Naive thymus-derived CD8-positive, alpha-beta T cell (primary cell): ENCODE measurements around the gene CD101. TPM values are rescaled to one million over a fixed set of nuclear protein-coding genes. Genes with fewer than 3 reads are reported as not detected.

Experiments used
- ATAC-seq, 2 donors: fragments of 150-1000 bp; cut with Tn5 transposase in 1 of 2; sonication (Bioruptor Pico), chemical (Tn5 transposase) in 1 of 2; 1 replicate in 1 of 2; 2 replicates in 1 of 2; pipeline ENCODE4 v1.10.0; 2021; ENCODE audit warnings: mild to moderate bottlenecking in 2 of 2, moderate library complexity in 2 of 2
- POLR2A ChIA-PET: fragments of 350-600 bp; sonication (Branson Sonifier 250); formaldehyde crosslinking; loops from one replicate; lab custom pipeline; 2021; ENCODE audit warnings: antibody characterized with exemption; lab: Charles Lee
- DNase-seq, 10 donors: peaks; one replicate each; pipeline versions ENCODE4 v3.0.0 to v3.0.0-alpha.2; 2020 to 2022
- H3K27ac Mint-ChIP-seq, 10 donors: one replicate each; pipeline ENCODE4 v1.8.0; 2020 to 2022; ENCODE audit warnings: mild to moderate bottlenecking in 10 of 10, mixed read lengths in 10 of 10, moderate library complexity in 4 of 10, inconsistent platforms in 1 of 10
- H3K27me3 Mint-ChIP-seq, 5 donors: one replicate each; pipeline ENCODE4 v1.8.0; 2021 to 2022; ENCODE audit warnings: mixed read lengths in 5 of 5
- H3K36me3 Mint-ChIP-seq, 3 donors: one replicate each; pipeline ENCODE4 v1.8.0; 2020 to 2022; ENCODE audit warnings: mixed read lengths in 3 of 3, mild to moderate bottlenecking in 2 of 3, inconsistent platforms in 1 of 3
- H3K4me1 Mint-ChIP-seq, 4 donors: one replicate each; pipeline ENCODE4 v1.8.0; 2021 to 2022; ENCODE audit warnings: mixed read lengths in 4 of 4
- H3K4me3 Mint-ChIP-seq, 10 donors: one replicate each; pipeline ENCODE4 v1.8.0; 2020 to 2022; ENCODE audit warnings: mild to moderate bottlenecking in 10 of 10, mixed read lengths in 10 of 10, moderate library complexity in 6 of 10, inconsistent platforms in 1 of 10
- H3K9me3 Mint-ChIP-seq, 9 donors: one replicate each; pipeline ENCODE4 v1.8.0; 2020 to 2022; ENCODE audit warnings: mixed read lengths in 9 of 9, mild to moderate bottlenecking in 3 of 9, inconsistent platforms in 1 of 9, moderate library complexity in 1 of 9
- polyA plus RNA-seq, 3 donors: library from polyadenylated mRNA; unstranded; fragments of 300-500 nt; fragmentation: Illumina TruSeq; gene quantifications; one replicate each; pipeline ENCODE4 v1.2.3, GENCODE V29; 2021
- total RNA-seq, 8 experiments: library from RNA in 2 of 8; stranded (reverse) in 2 of 8; gene quantifications; one replicate each; pipeline ENCODE4 v1.2.3 and lab custom pipeline; 2021 to 2026

The CD101 gene
- total and polyA plus RNA-seq, 5 experiments from 2014 or later = 28.4 to 39.2 (median 37.0) TPM; not detected in 2

GRCh38 chr1:117038236-117038635 is 36.7 kb downstream of the CD101 start:
- Mint-ChIP-seq H3K4me3 (no peak overlapping the region), H3K36me3 (peaks cover 0 to 43% (median 12%) of the 10 kb centered on the region in 3 donors), H3K9me3 (peaks cover 0 to 3% (median 0%) of the 10 kb centered on the region in 9 donors), H3K27me3 (no peaks in the 10 kb centered on the region), H3K4me1 (peaks cover 0 to 11% (median 6%) of the 10 kb centered on the region in 4 donors), H3K27ac (no peak overlapping the region)
- ATAC-seq = no peak
- no peak for DNase-seq
- POLR2A ChIA-PET = no interaction called here

DNA sequence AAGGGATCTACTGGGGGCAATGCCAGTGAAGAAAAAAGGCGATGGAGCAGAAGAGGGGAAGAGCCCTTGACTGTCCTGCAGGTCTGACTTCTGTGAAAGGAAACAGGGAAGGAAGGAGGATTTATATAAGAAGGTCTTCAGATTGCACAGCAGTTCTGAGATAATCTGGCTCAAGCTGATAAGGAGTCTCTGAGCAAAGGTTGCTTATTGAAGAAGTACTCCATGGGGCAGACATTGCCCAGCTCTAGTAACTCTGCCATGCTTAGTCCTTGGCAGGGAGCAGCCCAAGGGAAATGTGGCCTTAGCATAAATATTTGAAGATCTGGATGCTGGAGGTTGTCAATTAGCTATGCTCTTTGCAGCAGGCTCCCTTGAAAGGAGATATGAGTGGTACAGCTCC is 42.7 kb downstream of the CD101 start:
- Mint-ChIP-seq H3K27ac (peak overlapping the region in 1 of 10 donors; percentile 52), H3K4me1 (peaks cover 17 to 32% (median 29%) of the 10 kb centered on the region in 4 donors), H3K9me3 (peaks cover 0 to 3% (median 0%) of the 10 kb centered on the region in 9 donors), H3K4me3 (no peak overlapping the region), H3K27me3 (no peaks in the 10 kb centered on the region), H3K36me3 (peaks cover 0 to 2% (median 2%) of the 10 kb centered on the region in 3 donors)
- DNase-seq = no peak
- POLR2A ChIA-PET = no interaction called here
- ATAC-seq = no peak

- DNase-seq = no peak
- Mint-ChIP-seq H3K4me1 (peaks cover 24 to 46% (median 43%) of the 10 kb centered on the region in 4 donors), H3K9me3 (peaks cover 0 to 3% (median 0%) of the 10 kb centered on the region in 9 donors), H3K36me3 (peaks cover 0 to 2% (median 2%) of the 10 kb centered on the region in 3 donors), H3K27me3 (no peaks in the 10 kb centered on the region), H3K27ac (peak overlapping the region in 1 of 10 donors; percentile 57), H3K4me3 (no peak overlapping the region)
- POLR2A ChIA-PET = no interaction called here
- no peak for ATAC-seq
Measured at GRCh38 chr1:117045644-117046043, 44.1 kb downstream of the CD101 start.

DNA sequence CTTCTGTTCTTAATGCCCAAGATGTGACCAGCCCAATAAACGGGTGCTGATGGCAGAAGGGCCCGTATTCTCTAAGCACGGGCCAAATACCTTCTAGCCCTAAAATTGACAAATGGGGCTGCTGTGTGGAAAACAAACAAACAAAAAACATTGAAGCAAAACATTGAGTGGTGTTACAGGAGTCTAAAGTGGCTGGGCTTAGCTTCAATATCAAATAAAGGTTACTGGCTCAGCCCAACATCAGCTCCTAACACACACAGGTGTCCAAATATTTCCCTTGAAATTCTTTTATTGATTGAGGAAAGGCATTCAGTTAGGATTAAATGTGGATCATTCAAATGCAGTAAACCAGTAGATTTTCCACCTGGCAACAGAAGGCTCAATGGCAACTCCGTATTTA is 45.2 kb downstream of the CD101 start:
- Mint-ChIP-seq H3K9me3 (peaks cover 0 to 2% (median 0%) of the 10 kb centered on the region in 9 donors), H3K4me3 (no peak overlapping the region), H3K27me3 (no peaks in the 10 kb centered on the region), H3K27ac (peak overlapping the region in 6 of 10 donors; percentile 3 to 84 (median 62)), H3K36me3 (no peaks in the 10 kb centered on the region), H3K4me1 (peaks cover 31 to 58% (median 54%) of the 10 kb centered on the region in 4 donors)
- DNase-seq (no peak), ATAC-seq (no peak)
- POLR2A ChIA-PET = no interaction called here

DNA sequence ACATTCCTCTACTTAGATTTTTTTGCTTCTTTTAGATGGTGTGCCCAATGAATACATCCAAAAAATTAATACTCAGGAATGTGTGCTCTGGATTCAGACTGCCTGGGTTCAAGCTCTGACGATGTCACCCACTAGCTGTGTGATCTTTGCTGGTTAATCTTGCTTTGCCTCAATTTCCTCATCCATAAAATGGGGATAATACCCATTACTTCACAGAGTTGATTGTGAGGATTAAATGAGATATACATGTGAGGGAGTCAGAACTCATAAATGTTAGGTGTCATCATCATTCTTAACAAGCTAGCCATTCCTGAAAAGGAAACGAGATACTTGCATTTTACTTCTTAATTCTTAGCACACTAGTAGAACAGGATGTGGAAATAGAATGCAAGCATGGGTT is 45.7 kb downstream of the CD101 start:
- ATAC-seq (no peak), DNase-seq (no peak)
- Mint-ChIP-seq H3K4me3 (peak overlapping the region in 4 of 10 donors; percentile 3 to 41 (median 24)), H3K9me3 (peaks cover 0 to 2% (median 0%) of the 10 kb centered on the region in 9 donors), H3K27me3 (no peaks in the 10 kb centered on the region), H3K4me1 (peaks cover 31 to 63% (median 59%) of the 10 kb centered on the region in 4 donors), H3K36me3 (no peaks in the 10 kb centered on the region), H3K27ac (peak overlapping the region; percentile 39 to 99 (median 77))
- POLR2A ChIA-PET = no interaction called here

DNA sequence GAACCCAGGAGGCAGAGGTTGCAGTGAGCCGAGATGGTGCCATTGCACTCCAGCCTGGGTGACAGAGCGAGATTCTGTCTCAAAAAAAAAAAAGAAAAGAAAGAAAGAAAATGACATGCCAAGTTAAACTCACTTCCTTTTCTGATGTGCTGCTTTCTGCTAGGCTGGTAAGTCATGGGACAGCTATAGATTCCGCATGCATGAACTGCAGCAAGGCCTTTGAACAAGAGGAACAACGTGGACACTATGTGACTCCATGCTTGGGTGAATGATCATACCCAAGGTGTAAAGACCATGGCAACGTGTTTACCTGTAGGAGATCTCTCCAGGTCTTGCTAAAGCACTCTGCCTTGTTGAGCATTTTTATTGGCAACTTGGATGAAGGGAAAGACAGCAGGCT is 48.3 kb downstream of the CD101 start:
- H3K4me3 Mint-ChIP-seq = peak overlapping the region in 9 of 10 donors; percentile 40 to 79 (median 60)
- no peaks in the 10 kb centered on the region for H3K36me3 Mint-ChIP-seq
- peak overlapping the region; percentile 82 to 99 (median 95) for H3K27ac Mint-ChIP-seq
- DNase-seq (peak in 2 of 10 donors; percentile 16 to 29), ATAC-seq (peak in 1 of 2 donors; percentile 7)
- no peaks in the 10 kb centered on the region for H3K9me3 Mint-ChIP-seq
- POLR2A ChIA-PET = interaction anchor here (0.7 to 2.1 kb wide), 4 partner anchors 10 to 465 kb away, joined by 3 to 11 read pairs (median 6); partner anchors contain the start of gene TTF2
- H3K27me3 Mint-ChIP-seq = no peaks in the 10 kb centered on the region
- peaks cover 34 to 72% (median 68%) of the 10 kb centered on the region in 4 donors for H3K4me1 Mint-ChIP-seq

- H3K4me1 Mint-ChIP-seq = peaks cover 32 to 75% (median 66%) of the 10 kb centered on the region in 4 donors
- H3K27ac Mint-ChIP-seq = peak overlapping the region; percentile 82 to 99 (median 95)
- DNase-seq (peak in 5 of 10 donors; percentile 3 to 37 (median 20)), ATAC-seq (peak in 1 of 2 donors; percentile 29)
- H3K27me3 Mint-ChIP-seq = no peaks in the 10 kb centered on the region
- no peaks in the 10 kb centered on the region for H3K36me3 Mint-ChIP-seq
- POLR2A ChIA-PET = interaction anchor here (1.0 to 1.7 kb wide), 4 partner anchors 55 to 297 kb away, joined by 3 to 10 read pairs (median 5); partner anchors contain the start of gene CD2
- peak overlapping the region; percentile 65 to 91 (median 84) for H3K4me3 Mint-ChIP-seq
- no peaks in the 10 kb centered on the region for H3K9me3 Mint-ChIP-seq
Measured at GRCh38 chr1:117051224-117052064, 49.9 kb downstream of the CD101 start.

GRCh38 chr1:117054068-117054467 is 52.5 kb downstream of the CD101 start:
- ATAC-seq (no peak), DNase-seq (no peak)
- no peaks in the 10 kb centered on the region for H3K36me3 Mint-ChIP-seq
- H3K27me3 Mint-ChIP-seq = no peaks in the 10 kb centered on the region
- peak overlapping the region in 3 of 10 donors; percentile 57 to 75 (median 63) for H3K27ac Mint-ChIP-seq
- POLR2A ChIA-PET = interaction anchor here (0.9 kb wide), 1 partner anchor 314 kb away, joined by 3 read pairs; no protein-coding TSS in a partner anchor
- H3K9me3 Mint-ChIP-seq = no peaks in the 10 kb centered on the region
- no peak overlapping the region for H3K4me3 Mint-ChIP-seq
- H3K4me1 Mint-ChIP-seq = peaks cover 21 to 57% (median 46%) of the 10 kb centered on the region in 4 donors

GRCh38 chr1:117058810-117059209 is 57.2 kb downstream of the CD101 start:
- peaks cover 2 to 15% (median 14%) of the 10 kb centered on the region in 3 donors for H3K36me3 Mint-ChIP-seq
- no peaks in the 10 kb centered on the region for H3K9me3 Mint-ChIP-seq
- POLR2A ChIA-PET = interaction anchor here (1.3 to 3.3 kb wide), 6 partner anchors 73 to 321 kb away, joined by 3 to 23 read pairs (median 12); no protein-coding TSS in a partner anchor
- DNase-seq = no peak
- peaks cover 9 to 44% (median 27%) of the 10 kb centered on the region in 4 donors for H3K4me1 Mint-ChIP-seq
- no peak overlapping the region for H3K27ac Mint-ChIP-seq
- no peaks in the 10 kb centered on the region for H3K27me3 Mint-ChIP-seq
- no peak overlapping the region for H3K4me3 Mint-ChIP-seq
- no peak for ATAC-seq

GRCh38 chr1:117059334-117059677 is 57.7 kb downstream of the CD101 start:
- peaks cover 9 to 47% (median 28%) of the 10 kb centered on the region in 4 donors for H3K4me1 Mint-ChIP-seq
- ATAC-seq (peak; percentile 43 to 47), DNase-seq (peak; percentile 50 to 87 (median 60))
- POLR2A ChIA-PET = interaction anchor here (0.7 to 3.3 kb wide), 13 partner anchors 11 to 486 kb away, joined by 3 to 23 read pairs (median 4); partner anchors contain the start of gene MAN1A2
- no peaks in the 10 kb centered on the region for H3K9me3 Mint-ChIP-seq
- no peak overlapping the region for H3K4me3 Mint-ChIP-seq
- no peak overlapping the region for H3K27ac Mint-ChIP-seq
- peaks cover 5 to 20% (median 16%) of the 10 kb centered on the region in 3 donors for H3K36me3 Mint-ChIP-seq
- H3K27me3 Mint-ChIP-seq = no peaks in the 10 kb centered on the region

GRCh38 chr1:117059678-117060440 is 58.3 kb downstream of the CD101 start, which contains the start of gene TTF2:
TTF2 (plus strand) TSS chr1:117060326; CDS start chr1:117060347, 21 bp downstream.
- POLR2A ChIA-PET = interaction anchor here (0.6 to 3.3 kb wide), 19 partner anchors 10 to 870 kb away, joined by 3 to 23 read pairs (median 4); partner anchors contain the start of genes CD2, GDAP2, MAN1A2 and WDR3
- Mint-ChIP-seq H3K4me1 (peaks cover 9 to 48% (median 27%) of the 10 kb centered on the region in 4 donors), H3K27me3 (no peaks in the 10 kb centered on the region), H3K36me3 (peaks cover 5 to 25% (median 16%) of the 10 kb centered on the region in 3 donors), H3K9me3 (no peaks in the 10 kb centered on the region), H3K4me3 (no peak within 1 kb of the TSS), H3K27ac (peak within 1 kb of the TSS in 4 of 10 donors; percentile 19 to 86 (median 62))
- ATAC-seq = peak; percentile 90 to 91
- DNase-seq = peak; percentile 87 to 99 (median 98)
